ENCODE results near the gene DLGAP1. TPM values are rescaled to one million over a fixed set of nuclear protein-coding genes. Genes with fewer than 3 reads are reported as not detected.

The DLGAP1 gene
- total RNA-seq, 3 donors from 2014 or later (not counting 1 experiment from before 2014, with no cell fraction given): not detected

DNA sequence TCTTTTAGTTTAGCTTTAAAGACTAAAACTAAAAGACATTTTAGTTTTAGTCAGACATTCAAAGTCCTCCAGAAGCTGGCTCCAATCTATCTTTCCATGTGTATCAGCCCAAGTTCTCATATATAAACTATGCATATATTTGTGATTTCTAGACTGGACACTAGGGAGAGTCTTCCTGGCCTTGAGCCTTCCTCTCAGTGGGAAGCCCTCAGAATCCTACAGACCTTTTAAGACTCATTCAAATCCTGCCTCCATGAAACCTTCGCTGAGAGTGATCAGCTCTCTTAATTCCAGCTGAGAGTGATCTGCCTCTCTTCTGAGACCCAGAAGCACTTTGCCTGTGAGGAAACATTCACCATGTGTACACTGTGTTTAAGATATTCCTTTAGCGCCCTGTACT is 552.4 kb downstream of the DLGAP1 start:
- H3K27me3 Mint-ChIP-seq (ENCODE audit: low read depth in 2 of 2): peaks cover 0 to 5% of the 10 kb centered on the region in 2 donors
- WGBS (ENCODE audit: insufficient coverage): 94% methylated on average over 2 of the region's 2 CpGs
- H3K27ac Mint-ChIP-seq: no peak overlapping the region
- H3K27me3 ChIP-seq (ENCODE audit: control insufficient read depth, insufficient read depth, low read length): no peaks in the 10 kb centered on the region
- H3K4me3 Mint-ChIP-seq: no peak overlapping the region
- H3K9me3 Mint-ChIP-seq: peaks cover 3% of the 10 kb centered on the region in 2 donors
- H3K4me1 Mint-ChIP-seq: no peaks in the 10 kb centered on the region
- DNase-seq: no peak
- no peak for ATAC-seq
- no peaks in the 10 kb centered on the region for H3K36me3 Mint-ChIP-seq
- H3K4me3 ChIP-seq (ENCODE audit: low read length): no peak overlapping the region
- no peaks in the 10 kb centered on the region for H3K9me3 ChIP-seq (ENCODE audit: control insufficient read depth, insufficient read depth, low read length)
- TF ChIP-seq, protein P1, sequence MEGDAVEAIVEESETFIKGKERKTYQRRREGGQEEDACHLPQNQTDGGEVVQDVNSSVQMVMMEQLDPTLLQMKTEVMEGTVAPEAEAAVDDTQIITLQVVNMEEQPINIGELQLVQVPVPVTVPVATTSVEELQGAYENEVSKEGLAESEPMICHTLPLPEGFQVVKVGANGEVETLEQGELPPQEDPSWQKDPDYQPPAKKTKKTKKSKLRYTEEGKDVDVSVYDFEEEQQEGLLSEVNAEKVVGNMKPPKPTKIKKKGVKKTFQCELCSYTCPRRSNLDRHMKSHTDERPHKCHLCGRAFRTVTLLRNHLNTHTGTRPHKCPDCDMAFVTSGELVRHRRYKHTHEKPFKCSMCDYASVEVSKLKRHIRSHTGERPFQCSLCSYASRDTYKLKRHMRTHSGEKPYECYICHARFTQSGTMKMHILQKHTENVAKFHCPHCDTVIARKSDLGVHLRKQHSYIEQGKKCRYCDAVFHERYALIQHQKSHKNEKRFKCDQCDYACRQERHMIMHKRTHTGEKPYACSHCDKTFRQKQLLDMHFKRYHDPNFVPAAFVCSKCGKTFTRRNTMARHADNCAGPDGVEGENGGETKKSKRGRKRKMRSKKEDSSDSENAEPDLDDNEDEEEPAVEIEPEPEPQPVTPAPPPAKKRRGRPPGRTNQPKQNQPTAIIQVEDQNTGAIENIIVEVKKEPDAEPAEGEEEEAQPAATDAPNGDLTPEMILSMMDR (IDR thresholded peaks at IDR 0.05): no peak
- intact Hi-C loops (cut with micrococcal nuclease): no loop called here
- no peak overlapping the region for H3K27ac ChIP-seq (ENCODE audit: low read length)
- H3K36me3 ChIP-seq (ENCODE audit: control insufficient read depth, insufficient read depth, low read length): no peaks in the 10 kb centered on the region
- H3K4me1 ChIP-seq (ENCODE audit: control insufficient read depth, insufficient read depth, low read length): no peaks in the 10 kb centered on the region

DNA sequence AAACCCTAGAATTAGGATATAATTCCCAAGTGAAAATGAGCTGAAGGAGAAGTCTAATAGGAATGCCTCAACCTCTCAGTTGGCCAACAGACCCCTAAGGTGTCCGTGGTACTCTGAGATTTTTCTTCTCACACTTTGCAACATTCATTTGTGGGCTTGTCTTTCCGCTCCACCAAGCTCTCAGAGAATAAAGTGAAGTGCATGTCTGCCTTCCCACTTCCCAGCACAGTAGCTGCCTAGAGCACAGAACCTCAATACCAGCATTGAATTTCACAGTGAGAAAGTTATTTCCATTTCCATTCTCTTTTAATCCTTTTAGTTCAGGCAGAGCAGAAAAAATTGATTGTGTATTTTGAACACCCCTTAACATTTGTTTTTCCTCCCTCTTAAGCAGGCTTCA is 553.3 kb downstream of the DLGAP1 start:
- H3K9me3 ChIP-seq (ENCODE audit: control insufficient read depth, insufficient read depth, low read length): no peaks in the 10 kb centered on the region
- intact Hi-C loops (cut with micrococcal nuclease): no loop called here
- H3K4me3 Mint-ChIP-seq: no peak overlapping the region
- DNase-seq (no peak), ATAC-seq (no peak)
- H3K27ac ChIP-seq (ENCODE audit: low read length): no peak overlapping the region
- peaks cover 0 to 5% of the 10 kb centered on the region in 2 donors for H3K27me3 Mint-ChIP-seq (ENCODE audit: low read depth in 2 of 2)
- no peaks in the 10 kb centered on the region for H3K27me3 ChIP-seq (ENCODE audit: control insufficient read depth, insufficient read depth, low read length)
- 85% methylated on average over 2 of the region's 2 CpGs for WGBS (ENCODE audit: insufficient coverage)
- H3K4me3 ChIP-seq (ENCODE audit: low read length): no peak overlapping the region
- H3K4me1 Mint-ChIP-seq: no peaks in the 10 kb centered on the region
- no peak overlapping the region for H3K27ac Mint-ChIP-seq
- no peaks in the 10 kb centered on the region for H3K36me3 ChIP-seq (ENCODE audit: control insufficient read depth, insufficient read depth, low read length)
- TF ChIP-seq, protein P1 (IDR thresholded peaks at IDR 0.05): no peak
- peaks cover 3% of the 10 kb centered on the region in 2 donors for H3K9me3 Mint-ChIP-seq
- H3K36me3 Mint-ChIP-seq: no peaks in the 10 kb centered on the region
- no peaks in the 10 kb centered on the region for H3K4me1 ChIP-seq (ENCODE audit: control insufficient read depth, insufficient read depth, low read length)

DNA sequence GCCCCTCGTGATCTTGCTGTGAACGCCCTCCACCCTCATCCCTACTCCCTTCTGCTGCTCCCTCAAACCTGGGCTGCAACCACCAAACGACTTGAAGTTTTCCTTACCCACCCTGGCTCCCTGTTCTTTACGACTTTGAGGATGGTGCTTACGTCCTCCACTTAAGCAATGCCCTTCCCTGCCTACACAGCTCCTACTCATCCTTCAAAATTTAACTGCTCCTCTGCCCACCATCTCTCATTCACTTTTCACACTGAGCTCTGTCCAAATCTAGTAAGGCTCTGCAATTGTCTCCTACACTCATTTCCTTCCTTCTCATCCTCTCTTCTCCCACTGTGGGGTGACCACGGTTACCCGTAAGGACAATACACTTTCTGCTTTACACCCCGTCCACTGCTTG is 554.1 kb downstream of the DLGAP1 start:
- Histone ChIP-seq H3K36me3 (ENCODE audit: control insufficient read depth, insufficient read depth, low read length) (no peaks in the 10 kb centered on the region), H3K27ac (ENCODE audit: low read length) (no peak overlapping the region), H3K4me1 (ENCODE audit: control insufficient read depth, insufficient read depth, low read length) (no peaks in the 10 kb centered on the region), H3K9me3 (ENCODE audit: control insufficient read depth, insufficient read depth, low read length) (no peaks in the 10 kb centered on the region), H3K27me3 (ENCODE audit: control insufficient read depth, insufficient read depth, low read length) (no peaks in the 10 kb centered on the region), H3K4me3 (ENCODE audit: low read length) (no peak overlapping the region)
- TF ChIP-seq, protein P1 (IDR thresholded peaks at IDR 0.05): no peak
- no peak for ATAC-seq
- no peak for DNase-seq
- no peak overlapping the region for H3K4me3 Mint-ChIP-seq
- H3K27me3 Mint-ChIP-seq (ENCODE audit: low read depth in 2 of 2): peaks cover 0 to 5% of the 10 kb centered on the region in 2 donors
- intact Hi-C loops (cut with micrococcal nuclease): no loop called here
- H3K9me3 Mint-ChIP-seq: peaks cover 3% of the 10 kb centered on the region in 2 donors
- WGBS (ENCODE audit: insufficient coverage): 74% methylated on average over 8 of the region's 8 CpGs
- no peaks in the 10 kb centered on the region for H3K36me3 Mint-ChIP-seq
- H3K27ac Mint-ChIP-seq: no peak overlapping the region
- no peaks in the 10 kb centered on the region for H3K4me1 Mint-ChIP-seq

DNA sequence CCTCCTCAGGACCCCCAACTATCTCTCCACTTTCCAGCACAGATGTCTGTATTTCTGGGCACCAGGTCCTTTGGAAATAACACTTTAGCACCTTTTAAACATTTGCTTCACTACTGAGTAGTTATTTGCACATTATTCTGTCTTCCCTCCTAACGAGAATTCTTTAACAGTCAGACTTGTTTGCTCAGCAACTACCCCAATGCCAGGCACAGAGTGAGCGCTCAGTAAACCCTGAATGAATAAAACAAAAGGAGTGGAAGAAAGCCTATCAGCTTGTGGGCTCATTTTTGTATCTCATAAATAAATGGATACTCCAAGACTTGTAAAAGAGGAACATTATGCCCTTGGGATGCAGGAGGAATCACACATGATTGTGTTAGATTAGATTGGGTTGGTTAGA is 554.8 kb downstream of the DLGAP1 start:
- H3K36me3 ChIP-seq (ENCODE audit: control insufficient read depth, insufficient read depth, low read length): no peaks in the 10 kb centered on the region
- Mint-ChIP-seq H3K36me3 (no peaks in the 10 kb centered on the region), H3K4me3 (no peak overlapping the region), H3K4me1 (no peaks in the 10 kb centered on the region), H3K27ac (no peak overlapping the region), H3K27me3 (ENCODE audit: low read depth in 2 of 2) (peaks cover 0 to 5% of the 10 kb centered on the region in 2 donors), H3K9me3 (peaks cover 3% of the 10 kb centered on the region in 2 donors)
- intact Hi-C loops (cut with micrococcal nuclease): no loop called here
- no peak overlapping the region for H3K4me3 ChIP-seq (ENCODE audit: low read length)
- H3K27ac ChIP-seq (ENCODE audit: low read length): no peak overlapping the region
- ATAC-seq: no peak
- TF ChIP-seq, protein P1 (IDR thresholded peaks at IDR 0.05): no peak
- H3K27me3 ChIP-seq (ENCODE audit: control insufficient read depth, insufficient read depth, low read length): no peaks in the 10 kb centered on the region
- no peaks in the 10 kb centered on the region for H3K4me1 ChIP-seq (ENCODE audit: control insufficient read depth, insufficient read depth, low read length)
- H3K9me3 ChIP-seq (ENCODE audit: control insufficient read depth, insufficient read depth, low read length): no peaks in the 10 kb centered on the region
- DNase-seq: no peak
- 89% methylated on average over 1 of the region's 2 CpGs for WGBS (ENCODE audit: insufficient coverage)
